ENCODE data around the gene EXOC1. TPM values are rescaled to one million over a fixed set of nuclear protein-coding genes. Genes with fewer than 3 reads are reported as not detected.

The EXOC1 gene
- total RNA-seq, 1 donor from 2014 or later = 33.3 TPM

- DNase-seq (ENCODE audit: low read depth) = no peak
- H3K4me1 Mint-ChIP-seq (ENCODE audit: low read depth, unreplicated experiment) = peaks cover 6% of the 10 kb centered on the region
- Histone ChIP-seq H3K4me3 (ENCODE audit: insufficient read depth, low read depth, low read length) (no peak overlapping the region), H3K27ac (ENCODE audit: low read depth, low read length) (no peak overlapping the region), H3K9me3 (ENCODE audit: insufficient read depth, low read depth, low read length) (no peaks in the 10 kb centered on the region), H3K4me1 (ENCODE audit: insufficient read depth, low read length) (peaks cover 10% of the 10 kb centered on the region), H3K9ac (ENCODE audit: low read length) (no peak overlapping the region), H3K4me2 (ENCODE audit: low read length) (no peak overlapping the region), H3K79me2 (ENCODE audit: insufficient read depth, low read length) (no peaks in the 10 kb centered on the region), H3K27me3 (ENCODE audit: insufficient read depth, low read length) (no peaks in the 10 kb centered on the region), H2AFZ (ENCODE audit: low read depth, low read length) (no peak overlapping the region), H3K36me3 (ENCODE audit: insufficient read depth, low read length) (peaks cover 38% of the 10 kb centered on the region), H4K20me1 (ENCODE audit: insufficient read depth, low read length) (no peaks in the 10 kb centered on the region)
- H3K27ac Mint-ChIP-seq (ENCODE audit: unreplicated experiment) = no peak overlapping the region
- H3K9me3 Mint-ChIP-seq (ENCODE audit: unreplicated experiment) = no peaks in the 10 kb centered on the region
- FAIRE-seq = no peak
- H3K36me3 Mint-ChIP-seq (ENCODE audit: low read depth, unreplicated experiment) = no peaks in the 10 kb centered on the region
- no peak for TF ChIP-seq EZH2 (IDR thresholded peaks at IDR 0.05; ENCODE audit: insufficient read depth, low read length)
- no peak for TF ChIP-seq CTCF (IDR thresholded peaks at IDR 0.05; ENCODE audit: insufficient read depth, low read depth, low read length)
- no peak overlapping the region for H3K4me3 Mint-ChIP-seq (ENCODE audit: unreplicated experiment)
- no peaks in the 10 kb centered on the region for H3K27me3 Mint-ChIP-seq (ENCODE audit: low read depth, unreplicated experiment)
These were observed 17.9 kb downstream of the EXOC1 start for GRCh38 chr4:55871299-55871800.

DNA sequence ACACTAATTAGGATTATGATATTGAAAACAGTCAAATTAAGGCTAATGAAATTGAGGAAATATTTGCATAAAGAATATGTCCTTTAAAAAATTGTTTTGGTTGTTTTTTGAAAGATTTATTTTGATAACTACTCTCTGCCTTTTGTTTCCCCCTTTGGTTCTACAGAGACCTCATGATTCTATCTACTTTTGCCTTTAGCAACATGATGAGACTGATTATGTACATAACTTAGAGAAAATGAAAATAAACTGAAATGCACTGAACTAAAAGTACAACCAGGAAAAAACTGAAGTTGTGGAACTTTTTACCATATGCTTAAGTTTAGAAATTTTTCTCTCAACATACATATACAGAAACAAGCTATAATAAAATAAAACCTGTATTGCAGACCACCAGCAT, 21.4 kb downstream of the EXOC1 start:
- no peak overlapping the region for H3K27ac ChIP-seq (ENCODE audit: low read depth, low read length)
- no peaks in the 10 kb centered on the region for H3K4me1 Mint-ChIP-seq (ENCODE audit: low read depth, unreplicated experiment)
- no peaks in the 10 kb centered on the region for H3K27me3 ChIP-seq (ENCODE audit: insufficient read depth, low read length)
- FAIRE-seq = no peak
- no peaks in the 10 kb centered on the region for H3K9me3 ChIP-seq (ENCODE audit: insufficient read depth, low read depth, low read length)
- no peak overlapping the region for H3K27ac Mint-ChIP-seq (ENCODE audit: unreplicated experiment)
- H3K9me3 Mint-ChIP-seq (ENCODE audit: unreplicated experiment) = no peaks in the 10 kb centered on the region
- no peak overlapping the region for H3K4me3 Mint-ChIP-seq (ENCODE audit: unreplicated experiment)
- no peaks in the 10 kb centered on the region for H3K27me3 Mint-ChIP-seq (ENCODE audit: low read depth, unreplicated experiment)
- H3K79me2 ChIP-seq (ENCODE audit: insufficient read depth, low read length) = no peaks in the 10 kb centered on the region
- DNase-seq (ENCODE audit: low read depth) = no peak
- H3K4me2 ChIP-seq (ENCODE audit: low read length) = no peak overlapping the region
- H3K4me1 ChIP-seq (ENCODE audit: insufficient read depth, low read length) = no peaks in the 10 kb centered on the region
- H3K36me3 ChIP-seq (ENCODE audit: insufficient read depth, low read length) = peaks cover 39% of the 10 kb centered on the region
- H2AFZ ChIP-seq (ENCODE audit: low read depth, low read length) = no peak overlapping the region
- no peak overlapping the region for H3K4me3 ChIP-seq (ENCODE audit: insufficient read depth, low read depth, low read length)
- no peak overlapping the region for H3K9ac ChIP-seq (ENCODE audit: low read length)
- no peaks in the 10 kb centered on the region for H4K20me1 ChIP-seq (ENCODE audit: insufficient read depth, low read length)
- TF ChIP-seq CTCF (IDR thresholded peaks at IDR 0.05; ENCODE audit: insufficient read depth, low read depth, low read length) (no peak), EZH2 (IDR thresholded peaks at IDR 0.05; ENCODE audit: insufficient read depth, low read length) (no peak)
- peaks cover 10% of the 10 kb centered on the region for H3K36me3 Mint-ChIP-seq (ENCODE audit: low read depth, unreplicated experiment)

GRCh38 chr4:55876387-55876786, 22.9 kb downstream of the EXOC1 start:
- DNase-seq (ENCODE audit: low read depth) (no peak), FAIRE-seq (peak; percentile 9)
- H3K4me2 ChIP-seq (ENCODE audit: low read length) = no peak overlapping the region
- H3K36me3 ChIP-seq (ENCODE audit: insufficient read depth, low read length) = peaks cover 25% of the 10 kb centered on the region
- no peak overlapping the region for H3K27ac ChIP-seq (ENCODE audit: low read depth, low read length)
- H3K4me3 ChIP-seq (ENCODE audit: insufficient read depth, low read depth, low read length) = no peak overlapping the region
- H4K20me1 ChIP-seq (ENCODE audit: insufficient read depth, low read length) = no peaks in the 10 kb centered on the region
- Mint-ChIP-seq H3K27ac (ENCODE audit: unreplicated experiment) (no peak overlapping the region), H3K36me3 (ENCODE audit: low read depth, unreplicated experiment) (peaks cover 13% of the 10 kb centered on the region), H3K4me3 (ENCODE audit: unreplicated experiment) (no peak overlapping the region), H3K27me3 (ENCODE audit: low read depth, unreplicated experiment) (no peaks in the 10 kb centered on the region), H3K9me3 (ENCODE audit: unreplicated experiment) (no peaks in the 10 kb centered on the region), H3K4me1 (ENCODE audit: low read depth, unreplicated experiment) (peaks cover 2% of the 10 kb centered on the region)
- no peak overlapping the region for H2AFZ ChIP-seq (ENCODE audit: low read depth, low read length)
- no peaks in the 10 kb centered on the region for H3K27me3 ChIP-seq (ENCODE audit: insufficient read depth, low read length)
- H3K79me2 ChIP-seq (ENCODE audit: insufficient read depth, low read length) = no peaks in the 10 kb centered on the region
- H3K9ac ChIP-seq (ENCODE audit: low read length) = no peak overlapping the region
- H3K9me3 ChIP-seq (ENCODE audit: insufficient read depth, low read depth, low read length) = no peaks in the 10 kb centered on the region
- no peak for TF ChIP-seq CTCF (IDR thresholded peaks at IDR 0.05; ENCODE audit: insufficient read depth, low read depth, low read length)
- H3K4me1 ChIP-seq (ENCODE audit: insufficient read depth, low read length) = no peaks in the 10 kb centered on the region
